ENCODE results near the gene LCA5L.

The LCA5L gene

GRCh38 chr21:39451332-39452206 lies 6.0 kb upstream of the LCA5L start, which contains the start of gene SH3BGR:
TSS of gene SH3BGR (plus strand) at chr21:39451970. CDS start at chr21:39452097, 127 bp downstream.
- no peaks in the 10 kb centered on the region for H3K27me3 ChIP-seq (ENCODE audit: insufficient read depth, low read length)
- peak within 1 kb of the TSS; percentile 3; the same call in 1 of the 2 replicates for H3K4me3 ChIP-seq (ENCODE audit: low read depth, low read length)
- no peak within 1 kb of the TSS for H2AFZ ChIP-seq (ENCODE audit: low read length, unreplicated experiment)
- H3K27ac ChIP-seq (ENCODE audit: low read depth, low read length): no peak within 1 kb of the TSS
- no peaks in the 10 kb centered on the region for H3K36me3 ChIP-seq (ENCODE audit: insufficient read depth, low read length)
- H3K4me1 ChIP-seq (ENCODE audit: control insufficient read depth, insufficient read depth, low read length, unreplicated experiment): no peaks in the 10 kb centered on the region
- no peaks in the 10 kb centered on the region for H3K79me2 ChIP-seq (ENCODE audit: control insufficient read depth, insufficient read depth, low read length, unreplicated experiment)

- Histone ChIP-seq H3K27me3 (ENCODE audit: insufficient read depth, low read length) (no peaks in the 10 kb centered on the region), H3K4me3 (ENCODE audit: low read depth, low read length) (no peak overlapping the region), H3K27ac (ENCODE audit: low read depth, low read length) (no peak overlapping the region), H3K4me1 (ENCODE audit: control insufficient read depth, insufficient read depth, low read length, unreplicated experiment) (no peaks in the 10 kb centered on the region), H3K36me3 (ENCODE audit: insufficient read depth, low read length) (no peaks in the 10 kb centered on the region), H2AFZ (ENCODE audit: low read length, unreplicated experiment) (no peak overlapping the region), H3K79me2 (ENCODE audit: control insufficient read depth, insufficient read depth, low read length, unreplicated experiment) (no peaks in the 10 kb centered on the region)
These were observed 1.7 kb upstream of the LCA5L start for GRCh38 chr21:39447264-39447663.

DNA sequence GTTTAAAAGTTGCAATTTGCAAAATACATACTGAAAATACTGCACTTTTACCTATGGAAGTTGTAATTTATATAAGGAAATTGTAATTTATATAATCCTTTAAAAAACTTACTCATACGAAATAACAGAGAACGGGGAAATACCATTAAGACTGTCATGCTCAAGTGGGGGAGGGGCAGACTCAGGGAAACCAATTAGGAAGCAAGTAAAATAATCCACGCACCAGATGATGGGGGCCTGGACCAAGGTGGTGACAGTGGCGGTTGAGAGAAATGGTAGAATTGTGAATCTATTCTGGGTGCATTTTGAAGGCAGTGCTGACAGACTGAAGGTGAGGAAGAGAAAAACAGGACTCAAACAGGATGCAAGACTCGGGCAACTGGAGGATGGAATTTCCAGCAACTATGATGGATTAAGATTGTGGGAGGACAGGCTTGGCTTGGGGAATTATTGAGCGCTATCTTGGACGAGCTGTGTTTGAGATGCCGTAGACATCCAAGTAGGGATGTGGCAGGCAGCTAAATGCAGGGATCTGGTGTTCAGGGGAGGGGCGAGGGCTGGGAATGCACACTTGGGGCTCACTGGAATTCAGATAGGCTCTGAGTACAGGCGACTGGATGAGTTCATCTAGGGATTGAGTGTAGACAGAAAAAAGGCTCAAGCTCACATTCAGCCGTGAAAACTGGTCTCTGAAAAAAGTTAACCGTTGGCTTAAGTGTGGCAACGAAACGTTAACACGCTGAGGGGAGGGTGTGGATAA lies 977 bp downstream of the LCA5L start:
- H3K36me3 ChIP-seq (ENCODE audit: insufficient read depth, low read length): no peaks in the 10 kb centered on the region
- H3K4me1 ChIP-seq (ENCODE audit: control insufficient read depth, insufficient read depth, low read length, unreplicated experiment): no peaks in the 10 kb centered on the region
- H2AFZ ChIP-seq (ENCODE audit: low read length, unreplicated experiment): peak overlapping the region; percentile 96
- H3K4me3 ChIP-seq (ENCODE audit: low read depth, low read length): peak overlapping the region; percentile 95
- no peaks in the 10 kb centered on the region for H3K27me3 ChIP-seq (ENCODE audit: insufficient read depth, low read length)
- peak overlapping the region; percentile 68 for H3K27ac ChIP-seq (ENCODE audit: low read depth, low read length)
- no peaks in the 10 kb centered on the region for H3K79me2 ChIP-seq (ENCODE audit: control insufficient read depth, insufficient read depth, low read length, unreplicated experiment)

DNA sequence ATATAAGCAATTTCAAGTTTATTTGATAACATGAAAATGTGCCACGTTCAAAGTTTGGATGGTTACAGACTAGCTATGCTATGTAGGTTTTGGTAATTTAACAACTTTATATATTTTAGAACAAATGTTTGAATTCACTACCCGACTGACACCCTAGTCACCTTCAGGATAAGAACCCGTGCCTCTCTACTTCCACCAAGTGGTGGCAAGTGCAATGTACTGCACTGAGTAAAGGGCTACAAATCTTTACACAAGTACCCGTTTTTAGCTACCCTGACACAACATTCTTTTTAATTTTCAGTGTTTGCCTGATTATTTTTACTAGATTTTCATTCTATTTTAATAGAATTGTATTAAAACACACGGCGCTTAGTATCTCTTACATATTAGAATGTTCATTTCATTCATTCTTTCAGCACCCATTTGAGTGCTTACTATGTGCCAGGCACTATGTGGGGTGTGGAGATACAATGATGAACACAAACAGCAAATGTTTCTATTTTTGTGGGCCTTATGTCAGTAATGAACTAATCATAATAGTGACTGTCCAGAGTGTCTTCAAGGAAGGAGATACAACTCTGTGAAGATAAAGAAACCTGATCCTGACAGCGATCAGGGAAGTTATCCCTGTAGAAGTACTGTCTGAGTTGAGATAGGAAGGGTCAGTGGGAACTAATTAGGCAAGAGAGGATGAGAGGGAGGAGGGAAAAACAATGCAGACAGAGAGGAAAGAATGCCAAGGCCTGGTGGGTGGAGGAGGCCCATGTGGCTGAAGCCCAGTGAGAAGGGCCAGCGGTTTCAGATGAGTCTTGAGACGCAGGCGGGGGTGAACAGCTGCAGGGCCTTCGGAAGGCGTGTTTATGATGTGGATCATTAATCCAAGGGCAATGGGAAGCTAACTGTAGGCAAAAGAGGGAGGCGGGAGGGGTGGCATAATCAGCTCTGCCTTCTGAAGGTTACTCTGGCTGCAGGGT lies 3.8 kb downstream of the LCA5L start:
- no peaks in the 10 kb centered on the region for H3K79me2 ChIP-seq (ENCODE audit: control insufficient read depth, insufficient read depth, low read length, unreplicated experiment)
- no peak overlapping the region for H3K27ac ChIP-seq (ENCODE audit: low read depth, low read length)
- no peak overlapping the region for H2AFZ ChIP-seq (ENCODE audit: low read length, unreplicated experiment)
- no peak overlapping the region for H3K4me3 ChIP-seq (ENCODE audit: low read depth, low read length)
- no peaks in the 10 kb centered on the region for H3K4me1 ChIP-seq (ENCODE audit: control insufficient read depth, insufficient read depth, low read length, unreplicated experiment)
- no peaks in the 10 kb centered on the region for H3K27me3 ChIP-seq (ENCODE audit: insufficient read depth, low read length)
- no peaks in the 10 kb centered on the region for H3K36me3 ChIP-seq (ENCODE audit: insufficient read depth, low read length)

- no peaks in the 10 kb centered on the region for H3K79me2 ChIP-seq (ENCODE audit: control insufficient read depth, insufficient read depth, low read length, unreplicated experiment)
- H3K4me3 ChIP-seq (ENCODE audit: low read depth, low read length): no peak overlapping the region
- no peaks in the 10 kb centered on the region for H3K36me3 ChIP-seq (ENCODE audit: insufficient read depth, low read length)
These were observed 6.3 kb downstream of the LCA5L start for GRCh38 chr21:39439232-39439631.

DNA sequence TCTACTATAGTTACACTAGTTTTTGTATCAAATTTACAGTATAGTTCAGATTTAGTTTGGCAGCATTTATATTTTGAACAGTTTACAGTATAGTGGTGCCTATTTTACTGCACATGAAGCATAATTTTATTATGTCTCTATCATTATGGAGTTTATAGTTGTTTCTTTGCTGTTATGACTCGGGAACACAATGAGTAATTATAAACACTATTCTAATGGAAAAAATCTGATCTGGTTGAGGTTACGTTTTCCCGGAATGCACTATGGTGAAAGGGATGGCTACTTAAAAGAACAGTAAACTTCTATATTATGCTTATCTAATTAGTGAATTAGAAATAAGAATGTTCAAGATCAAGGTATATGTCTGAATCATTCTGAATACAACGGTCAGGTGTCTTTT lies 10.6 kb downstream of the LCA5L start:
- H3K27me3 ChIP-seq (ENCODE audit: insufficient read depth, low read length): no peaks in the 10 kb centered on the region
- H3K27ac ChIP-seq (ENCODE audit: low read depth, low read length): no peak overlapping the region
- H3K4me1 ChIP-seq (ENCODE audit: control insufficient read depth, insufficient read depth, low read length, unreplicated experiment): no peaks in the 10 kb centered on the region
- H3K79me2 ChIP-seq (ENCODE audit: control insufficient read depth, insufficient read depth, low read length, unreplicated experiment): no peaks in the 10 kb centered on the region
- H3K4me3 ChIP-seq (ENCODE audit: low read depth, low read length): no peak overlapping the region
- H3K36me3 ChIP-seq (ENCODE audit: insufficient read depth, low read length): no peaks in the 10 kb centered on the region
- no peak overlapping the region for H2AFZ ChIP-seq (ENCODE audit: low read length, unreplicated experiment)

More at GRCh38 chr21:39439232-39439631, 6.3 kb downstream of the LCA5L start:
- no peaks in the 10 kb centered on the region for H3K4me1 ChIP-seq (ENCODE audit: control insufficient read depth, insufficient read depth, low read length, unreplicated experiment)
- no peak overlapping the region for H3K27ac ChIP-seq (ENCODE audit: low read depth, low read length)
- H3K27me3 ChIP-seq (ENCODE audit: insufficient read depth, low read length): no peaks in the 10 kb centered on the region
- no peak overlapping the region for H2AFZ ChIP-seq (ENCODE audit: low read length, unreplicated experiment)

- H3K36me3 ChIP-seq (ENCODE audit: insufficient read depth, low read length): no peaks in the 10 kb centered on the region
- no peaks in the 10 kb centered on the region for H3K27me3 ChIP-seq (ENCODE audit: insufficient read depth, low read length)
- peak overlapping the region; percentile 22 for H2AFZ ChIP-seq (ENCODE audit: low read length, unreplicated experiment)
- no peaks in the 10 kb centered on the region for H3K79me2 ChIP-seq (ENCODE audit: control insufficient read depth, insufficient read depth, low read length, unreplicated experiment)
- no peak overlapping the region for H3K4me3 ChIP-seq (ENCODE audit: low read depth, low read length)
- no peaks in the 10 kb centered on the region for H3K4me1 ChIP-seq (ENCODE audit: control insufficient read depth, insufficient read depth, low read length, unreplicated experiment)
- no peak overlapping the region for H3K27ac ChIP-seq (ENCODE audit: low read depth, low read length)
These were observed 14.6 kb downstream of the LCA5L start for GRCh38 chr21:39430954-39431353.

- Histone ChIP-seq H3K4me1 (ENCODE audit: control insufficient read depth, insufficient read depth, low read length, unreplicated experiment) (no peaks in the 10 kb centered on the region), H2AFZ (ENCODE audit: low read length, unreplicated experiment) (no peak overlapping the region), H3K27me3 (ENCODE audit: insufficient read depth, low read length) (no peaks in the 10 kb centered on the region), H3K27ac (ENCODE audit: low read depth, low read length) (no peak overlapping the region), H3K36me3 (ENCODE audit: insufficient read depth, low read length) (no peaks in the 10 kb centered on the region), H3K4me3 (ENCODE audit: low read depth, low read length) (no peak overlapping the region), H3K79me2 (ENCODE audit: control insufficient read depth, insufficient read depth, low read length, unreplicated experiment) (no peaks in the 10 kb centered on the region)
These were observed 15.1 kb downstream of the LCA5L start for GRCh38 chr21:39430457-39430856.

GRCh38 chr21:39430016-39430415 lies 15.6 kb downstream of the LCA5L start:
- no peak overlapping the region for H3K4me3 ChIP-seq (ENCODE audit: low read depth, low read length)

GRCh38 chr21:39429445-39429844 lies 16.1 kb downstream of the LCA5L start:
- Histone ChIP-seq H3K27ac (ENCODE audit: low read depth, low read length) (no peak overlapping the region), H3K27me3 (ENCODE audit: insufficient read depth, low read length) (no peaks in the 10 kb centered on the region), H3K4me3 (ENCODE audit: low read depth, low read length) (no peak overlapping the region), H3K79me2 (ENCODE audit: control insufficient read depth, insufficient read depth, low read length, unreplicated experiment) (no peaks in the 10 kb centered on the region), H2AFZ (ENCODE audit: low read length, unreplicated experiment) (no peak overlapping the region), H3K36me3 (ENCODE audit: insufficient read depth, low read length) (no peaks in the 10 kb centered on the region), H3K4me1 (ENCODE audit: control insufficient read depth, insufficient read depth, low read length, unreplicated experiment) (no peaks in the 10 kb centered on the region)

More at GRCh38 chr21:39430016-39430415, 15.6 kb downstream of the LCA5L start:
- no peak overlapping the region for H2AFZ ChIP-seq (ENCODE audit: low read length, unreplicated experiment)
- H3K27ac ChIP-seq (ENCODE audit: low read depth, low read length): no peak overlapping the region
- no peaks in the 10 kb centered on the region for H3K79me2 ChIP-seq (ENCODE audit: control insufficient read depth, insufficient read depth, low read length, unreplicated experiment)
- no peaks in the 10 kb centered on the region for H3K36me3 ChIP-seq (ENCODE audit: insufficient read depth, low read length)
- H3K27me3 ChIP-seq (ENCODE audit: insufficient read depth, low read length): no peaks in the 10 kb centered on the region
- H3K4me1 ChIP-seq (ENCODE audit: control insufficient read depth, insufficient read depth, low read length, unreplicated experiment): no peaks in the 10 kb centered on the region

Measured in ACC112 (cell line).